Smooth muscle cell (in vitro differentiated cells): Measurements from ENCODE around the gene ITSN1. TPM values are rescaled to one million over a fixed set of nuclear protein-coding genes. Genes with fewer than 3 reads are reported as not detected.
"Not testable (repeated sequence)": the region's sequence is repeated elsewhere in the genome, so short reads cannot be mapped to it uniquely, and the experiment has no call there.

ENCODE experiments used
- DNase-seq: peaks from one replicate; lab custom pipeline; 2025; ENCODE audit not compliant: unreplicated experiment; lab: John Stamatoyannopoulos, UW
- H2AFZ ChIP-seq: fragments of 200-600 bp; sonication (generic); 2 replicates; pipeline ENCODE4 v1.6.0; 2016; ENCODE audit warnings: antibody characterized with exemption, low read depth, mild to moderate bottlenecking
- H3F3A ChIP-seq: fragments of 200-600 bp; sonication (generic); 2 replicates; pipeline ENCODE4 v1.6.0; 2017; ENCODE audit warnings: antibody characterized with exemption, low read depth
- H3K27ac ChIP-seq: fragments of 200-600 bp; sonication (generic); 2 replicates; pipeline ENCODE4 v1.5.1; 2016; ENCODE audit warnings: low read depth, mild to moderate bottlenecking
- H3K27me3 ChIP-seq: fragments of 200-600 bp; sonication (generic); 2 replicates; pipeline ENCODE4 v1.6.1; 2016; ENCODE audit warnings: low read depth, mild to moderate bottlenecking
- H3K36me3 ChIP-seq: fragments of 200-600 bp; sonication (generic); 2 replicates; pipeline ENCODE4 v1.5.1; 2016; ENCODE audit warnings: low read depth
- H3K4me1 ChIP-seq: fragments of 200-600 bp; sonication (generic); 2 replicates; pipeline ENCODE4 v1.5.1; 2016; ENCODE audit warnings: low read depth
- H3K4me2 ChIP-seq: fragments of 200-600 bp; sonication (generic); 2 replicates; pipeline ENCODE4 v1.6.0; 2016; ENCODE audit warnings: mild to moderate bottlenecking
- H3K4me3 ChIP-seq: fragments of 200-600 bp; sonication (generic); 2 replicates; pipeline ENCODE4 v1.5.1; 2016; ENCODE audit warnings: mild to moderate bottlenecking
- H3K79me2 ChIP-seq: fragments of 200-600 bp; sonication (generic); 2 replicates; pipeline ENCODE4 v1.6.0; 2016; ENCODE audit warnings: low read depth, mild to moderate bottlenecking
- H3K9ac ChIP-seq: fragments of 200-600 bp; sonication (generic); 2 replicates; pipeline ENCODE4 v1.6.0; 2016; ENCODE audit warnings: low read depth
- H3K9me3 ChIP-seq: fragments of 200-600 bp; sonication (generic); replicated peaks from 2 replicates; pipeline ENCODE4 v1.5.1; 2016; ENCODE audit warnings: low read depth
- H4K20me1 ChIP-seq: fragments of 200-600 bp; sonication (generic); 2 replicates; pipeline ENCODE4 v1.6.0; 2016; ENCODE audit warnings: low read depth
- WGBS: methylation state at CpG from one replicate; pipeline ENCODE4 v1.1.7; 2016; ENCODE audit warnings: low lambda C conversion rate; 5-methylcytosine and 5-hydroxymethylcytosine counted together
- polyA plus RNA-seq: library from polyadenylated mRNA; unstranded; fragments of >200 nt; fragmentation: Nextera tagmentation; extraction: Ambion mirVana; gene quantifications from 2 replicates; pipeline ENCODE4 v1.2.1, GENCODE V29; 2016
- total RNA-seq: library from RNA; depleted of rRNA; stranded (reverse); fragments of >200 nt; gene quantifications from 2 replicates; pipeline ENCODE4 v1.2.3, GENCODE V29; 2014
- TF ChIP-seq, protein P1 (sequence below): fragments of 200-600 bp; sonication (generic); IDR thresholded peaks from 2 replicates; pipeline ENCODE4 v1.5.1; 2017; ENCODE audit warnings: borderline replicate concordance, mild to moderate bottlenecking, antibody characterized with exemption; ENCODE audit not compliant: insufficient read depth, poor library complexity, severe bottlenecking

Gene ITSN1
- total and polyA plus RNA-seq, 2 experiments from 2014 or later: 36.4 to 76.5 TPM

DNA sequence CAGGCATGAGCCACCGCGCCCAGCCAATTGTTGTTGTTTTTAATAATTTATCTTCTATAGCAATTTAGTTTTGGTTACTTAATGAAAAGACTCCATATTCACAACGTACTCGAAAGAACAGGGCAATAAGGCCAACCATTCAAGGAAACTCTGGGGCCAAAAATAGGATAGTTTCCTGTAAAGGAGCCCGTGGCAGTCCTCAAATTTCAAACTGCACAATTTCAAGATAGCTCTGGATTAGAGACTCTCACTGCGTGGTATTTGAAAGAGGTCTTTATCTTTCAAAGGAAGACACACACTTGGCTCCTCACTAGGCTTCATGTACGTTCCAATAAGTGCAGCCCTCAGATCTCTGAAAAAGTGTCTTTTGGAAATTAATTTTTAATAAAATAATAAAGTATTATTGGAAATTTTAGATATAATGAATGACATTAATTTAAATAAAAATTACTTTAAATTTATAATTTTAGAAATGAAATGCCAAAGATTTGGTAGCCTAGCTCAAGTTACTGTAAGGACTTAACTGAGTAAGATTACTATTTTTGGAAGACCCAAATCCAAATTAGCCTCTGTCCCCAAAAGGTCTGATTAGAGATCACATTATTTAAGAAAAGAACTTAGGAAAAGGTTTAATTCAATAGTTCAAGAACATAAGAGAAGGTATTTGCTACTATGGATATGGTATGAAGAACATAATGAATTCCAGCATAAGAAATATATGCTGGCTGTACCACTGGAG lies 31.1 kb upstream of the ITSN1 start:
- no peaks in the 10 kb centered on the region for H3K9me3 ChIP-seq
- TF ChIP-seq, protein P1, sequence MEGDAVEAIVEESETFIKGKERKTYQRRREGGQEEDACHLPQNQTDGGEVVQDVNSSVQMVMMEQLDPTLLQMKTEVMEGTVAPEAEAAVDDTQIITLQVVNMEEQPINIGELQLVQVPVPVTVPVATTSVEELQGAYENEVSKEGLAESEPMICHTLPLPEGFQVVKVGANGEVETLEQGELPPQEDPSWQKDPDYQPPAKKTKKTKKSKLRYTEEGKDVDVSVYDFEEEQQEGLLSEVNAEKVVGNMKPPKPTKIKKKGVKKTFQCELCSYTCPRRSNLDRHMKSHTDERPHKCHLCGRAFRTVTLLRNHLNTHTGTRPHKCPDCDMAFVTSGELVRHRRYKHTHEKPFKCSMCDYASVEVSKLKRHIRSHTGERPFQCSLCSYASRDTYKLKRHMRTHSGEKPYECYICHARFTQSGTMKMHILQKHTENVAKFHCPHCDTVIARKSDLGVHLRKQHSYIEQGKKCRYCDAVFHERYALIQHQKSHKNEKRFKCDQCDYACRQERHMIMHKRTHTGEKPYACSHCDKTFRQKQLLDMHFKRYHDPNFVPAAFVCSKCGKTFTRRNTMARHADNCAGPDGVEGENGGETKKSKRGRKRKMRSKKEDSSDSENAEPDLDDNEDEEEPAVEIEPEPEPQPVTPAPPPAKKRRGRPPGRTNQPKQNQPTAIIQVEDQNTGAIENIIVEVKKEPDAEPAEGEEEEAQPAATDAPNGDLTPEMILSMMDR: no peak
- no peaks in the 10 kb centered on the region for H3K27me3 ChIP-seq
- DNase-seq: no peak
- no peaks in the 10 kb centered on the region for H3K4me1 ChIP-seq
- H2AFZ ChIP-seq: no peak overlapping the region
- H3K79me2 ChIP-seq: no peaks in the 10 kb centered on the region
- no peaks in the 10 kb centered on the region for H3F3A ChIP-seq
- H3K4me2 ChIP-seq: no peak overlapping the region
- H4K20me1 ChIP-seq: no peaks in the 10 kb centered on the region
- no peak overlapping the region for H3K4me3 ChIP-seq
- H3K27ac ChIP-seq: no peak overlapping the region
- 81% methylated on average over 7 of the region's 7 CpGs for WGBS
- H3K36me3 ChIP-seq: peaks cover 2% of the 10 kb centered on the region
- no peak overlapping the region for H3K9ac ChIP-seq

DNA sequence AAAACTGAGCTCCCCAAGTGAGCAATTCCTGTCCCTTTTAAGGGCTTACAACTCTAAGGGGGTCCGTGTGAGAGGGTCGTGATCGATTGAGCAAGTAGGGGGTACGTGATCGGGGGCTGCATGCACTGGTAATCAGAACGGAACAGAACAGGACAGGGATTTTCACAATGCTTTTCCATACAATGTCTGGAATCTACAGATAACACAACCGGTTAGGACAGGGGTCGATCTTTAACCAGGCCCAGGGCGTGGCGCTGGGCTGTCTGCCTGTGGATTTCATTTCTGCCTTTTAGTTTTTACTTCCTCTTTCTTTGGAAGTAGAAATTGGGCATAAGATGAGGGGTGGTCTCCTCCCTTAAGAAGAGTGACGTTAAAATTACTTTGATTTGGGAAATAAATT lies 24.7 kb upstream of the ITSN1 start:
- not testable (repeated sequence) for H3K27ac ChIP-seq, DNase-seq, H3K9me3 ChIP-seq, H4K20me1 ChIP-seq, H3K9ac ChIP-seq, H3K4me1 ChIP-seq, H3K4me2 ChIP-seq, H3K27me3 ChIP-seq, H3K4me3 ChIP-seq, H2AFZ ChIP-seq, H3K79me2 ChIP-seq, H3F3A ChIP-seq
- H3K36me3 ChIP-seq: peaks cover 13% of the 10 kb centered on the region
- WGBS: 96% methylated on average over 11 of the region's 11 CpGs

DNA sequence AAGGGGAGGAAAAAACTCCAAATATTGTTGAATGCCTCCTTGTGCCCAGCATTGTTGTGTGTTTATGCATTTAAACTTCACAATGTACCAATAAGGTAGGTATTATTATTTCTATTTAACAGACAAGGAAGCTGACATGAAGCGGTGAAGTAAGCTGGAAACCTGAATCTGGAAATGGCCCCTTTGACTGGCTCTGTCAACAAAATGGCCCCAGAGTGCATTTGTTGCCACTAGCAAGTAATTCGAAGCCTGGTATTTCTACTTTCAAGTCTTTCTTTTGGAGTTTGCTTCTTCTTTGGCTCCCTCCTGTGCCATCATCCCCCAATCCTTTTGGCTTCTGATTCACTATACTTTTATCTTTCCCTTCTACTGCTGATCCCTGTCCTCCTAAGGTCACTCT lies 23.9 kb upstream of the ITSN1 start:
- Histone ChIP-seq H3K27ac (no peak overlapping the region), H3F3A (no peaks in the 10 kb centered on the region), H3K27me3 (no peaks in the 10 kb centered on the region), H3K79me2 (no peaks in the 10 kb centered on the region), H3K36me3 (peaks cover 16% of the 10 kb centered on the region), H3K4me2 (no peak overlapping the region), H2AFZ (no peak overlapping the region), H3K4me3 (no peak overlapping the region), H3K9ac (no peak overlapping the region), H3K9me3 (no peaks in the 10 kb centered on the region), H3K4me1 (no peaks in the 10 kb centered on the region), H4K20me1 (no peaks in the 10 kb centered on the region)
- no peak for DNase-seq
- 98% methylated on average over 2 of the region's 2 CpGs for WGBS
- TF ChIP-seq, protein P1: no peak

DNA sequence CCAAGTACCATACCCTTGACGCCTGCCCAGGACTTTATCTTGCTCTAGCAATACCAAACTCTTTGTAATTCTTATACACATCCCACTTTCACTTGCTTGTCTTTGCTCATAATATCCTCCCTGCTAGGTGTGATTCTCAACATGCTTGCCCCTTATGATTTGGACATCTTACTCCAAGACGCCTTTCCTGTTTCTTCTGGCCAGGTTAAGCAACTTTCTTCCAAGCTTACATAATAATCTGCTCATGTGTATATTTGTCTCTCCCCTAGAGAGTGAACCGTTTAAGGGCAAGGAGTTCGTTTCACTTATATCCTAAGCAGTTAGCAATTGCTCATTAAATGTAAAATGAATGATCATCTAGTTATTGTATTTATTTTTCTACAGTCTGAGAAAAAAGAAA lies 22.6 kb upstream of the ITSN1 start:
- Histone ChIP-seq H3K27ac (no peak overlapping the region), H3F3A (no peaks in the 10 kb centered on the region), H3K4me2 (no peak overlapping the region), H3K9me3 (no peaks in the 10 kb centered on the region), H3K27me3 (no peaks in the 10 kb centered on the region), H3K4me3 (no peak overlapping the region), H3K36me3 (peaks cover 16% of the 10 kb centered on the region), H4K20me1 (no peaks in the 10 kb centered on the region), H3K4me1 (no peaks in the 10 kb centered on the region), H2AFZ (no peak overlapping the region), H3K79me2 (no peaks in the 10 kb centered on the region), H3K9ac (no peak overlapping the region)
- WGBS: 98% methylated on average over 4 of the region's 4 CpGs
- no peak for DNase-seq
- TF ChIP-seq, protein P1: no peak
